PFSK-1 (cell line): ENCODE results near the gene PPM1L.

Experiments used
- FOXP2 ChIP-seq: optimal IDR thresholded peaks from 2 replicates; pipeline ENCODE3; 2011; ENCODE audit warnings: borderline replicate concordance, control low read depth, inconsistent platforms; ENCODE audit not compliant: insufficient read depth; ENCODE audit errors: extremely low read length, extremely low read depth
- POLR2AphosphoS5 ChIP-seq: IDR thresholded peaks from 2 replicates; pipeline ENCODE4 v1.6.1; 2012; ENCODE audit warnings: low read depth, mild to moderate bottlenecking, control low read depth, low read length, moderate library complexity
- REST ChIP-seq, 2 experiments: IDR thresholded peaks; 2 replicates each; pipeline versions ENCODE4 v1.6.1 to v1.8.0; 2011 to 2012; ENCODE audit warnings: low read depth in 2 of 2, low read length in 2 of 2, control low read depth in 1 of 2, inconsistent platforms in 1 of 2, mild to moderate bottlenecking in 1 of 2, moderate library complexity in 1 of 2; ENCODE audit not compliant: insufficient read depth in 1 of 2
- SIN3A ChIP-seq: IDR thresholded peaks from 2 replicates; pipeline ENCODE4 v1.6.1; 2012; ENCODE audit warnings: mild to moderate bottlenecking, low read length, moderate library complexity, borderline replicate concordance; ENCODE audit not compliant: insufficient read depth
- TAF1 ChIP-seq: IDR thresholded peaks from 2 replicates; pipeline ENCODE4 v1.6.1; 2012; ENCODE audit warnings: low read length, control low read depth, borderline replicate concordance; ENCODE audit not compliant: insufficient read depth

PPM1L gene

DNA sequence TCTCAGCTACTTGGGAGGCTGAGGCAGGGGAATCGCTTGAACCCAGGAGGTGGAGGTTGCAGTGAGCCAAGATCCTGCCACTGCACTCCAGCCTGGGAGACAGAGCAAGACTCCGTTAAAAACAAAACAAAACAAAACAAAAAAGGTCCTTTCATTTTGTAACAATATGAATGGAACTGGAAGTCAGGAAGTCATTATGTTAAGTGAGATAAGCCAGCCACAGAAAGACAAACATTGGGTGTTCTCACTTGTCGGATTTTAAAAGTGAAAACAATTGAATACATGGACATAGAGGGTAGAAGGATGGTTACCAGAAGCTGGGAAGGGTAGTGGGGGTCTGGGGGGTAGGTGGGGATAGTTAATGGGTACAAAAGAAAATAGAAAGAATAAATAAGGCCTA is 361.6 kb downstream of the PPM1L start:
- TF ChIP-seq TAF1 (no peak), FOXP2 (no peak), SIN3A (no peak), REST (IDR thresholded peaks at IDR 0.05; ENCODE audit: insufficient read depth in 1 of 2, low read depth in 2 of 2, low read length in 2 of 2) (no peak), POLR2AphosphoS5 (no peak)

DNA sequence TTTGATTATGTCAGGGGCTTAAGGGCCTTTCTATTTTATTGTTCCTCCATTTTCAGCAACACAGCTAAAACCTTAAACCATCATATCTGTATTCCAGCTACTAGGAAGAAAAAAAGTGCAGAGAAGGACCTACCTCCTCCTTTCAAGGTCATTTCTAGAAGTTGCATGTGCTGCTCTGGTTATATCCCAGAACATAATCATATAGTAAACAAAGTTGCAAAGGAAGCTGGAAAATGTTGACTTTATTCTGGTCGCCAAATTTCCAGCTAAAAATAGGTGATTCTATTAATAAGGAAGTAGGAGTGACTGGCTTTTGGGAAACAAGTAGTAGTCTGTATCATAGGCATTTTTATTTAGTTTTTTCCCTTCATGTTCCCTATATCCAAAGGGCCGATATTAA is 370.5 kb downstream of the PPM1L start:
- no peak for TF ChIP-seq REST (IDR thresholded peaks at IDR 0.05; ENCODE audit: insufficient read depth in 1 of 2, low read depth in 2 of 2, low read length in 2 of 2)
- no peak for TF ChIP-seq SIN3A
- no peak for TF ChIP-seq POLR2AphosphoS5
- no peak for TF ChIP-seq TAF1
- no peak for TF ChIP-seq FOXP2
